ENCODE measurements around the gene NNMT.

Gene NNMT

DNA sequence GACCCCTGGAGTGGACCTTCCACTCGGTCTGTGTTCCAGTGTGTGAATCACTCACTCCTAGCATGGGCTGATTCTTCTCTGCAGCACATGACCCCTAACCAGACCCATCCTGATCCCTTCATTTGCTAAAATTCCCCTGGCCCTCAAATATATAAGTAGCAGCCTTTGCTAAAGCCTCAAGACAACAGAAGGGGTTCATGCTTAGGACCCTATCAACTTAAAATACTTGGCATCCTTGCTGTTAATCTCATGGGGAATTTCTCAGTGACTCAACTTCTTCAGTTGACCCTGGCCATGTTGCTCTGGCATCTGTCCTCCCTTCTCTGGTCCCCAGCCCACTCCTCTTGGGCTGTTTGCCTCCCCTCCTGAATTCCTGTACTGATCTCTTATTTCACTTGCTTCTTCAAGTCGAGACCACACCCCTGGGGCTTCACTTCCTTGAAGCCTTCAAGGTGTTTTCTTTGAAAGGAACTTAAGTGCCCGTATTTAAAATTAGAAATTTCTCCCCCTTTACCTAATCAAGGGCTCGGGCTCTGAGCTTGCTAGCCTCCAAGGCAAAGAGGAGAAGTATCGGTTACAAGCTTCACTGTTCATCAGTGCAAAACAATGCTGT lies 23.6 kb downstream of the NNMT start:
- Histone ChIP-seq H3K4me1 (ENCODE audit: insufficient read depth, poor library complexity, severe bottlenecking) (peaks cover 4% of the 10 kb centered on the region), H3K27me3 (ENCODE audit: insufficient read depth, poor library complexity, severe bottlenecking) (no peaks in the 10 kb centered on the region), H3K4me3 (ENCODE audit: severe bottlenecking) (no peak overlapping the region), H3K36me3 (ENCODE audit: low read depth) (peaks cover under 1% of the 10 kb centered on the region; the same call in 1 of the 2 replicates), H3K9me3 (ENCODE audit: severe bottlenecking) (no peaks in the 10 kb centered on the region), H3K27ac (ENCODE audit: poor library complexity, severe bottlenecking) (no peak overlapping the region)
- no peak for ATAC-seq (ENCODE audit: low read depth)
- no peak for DNase-seq (ENCODE audit: low spot score)
- TF ChIP-seq, protein P1, sequence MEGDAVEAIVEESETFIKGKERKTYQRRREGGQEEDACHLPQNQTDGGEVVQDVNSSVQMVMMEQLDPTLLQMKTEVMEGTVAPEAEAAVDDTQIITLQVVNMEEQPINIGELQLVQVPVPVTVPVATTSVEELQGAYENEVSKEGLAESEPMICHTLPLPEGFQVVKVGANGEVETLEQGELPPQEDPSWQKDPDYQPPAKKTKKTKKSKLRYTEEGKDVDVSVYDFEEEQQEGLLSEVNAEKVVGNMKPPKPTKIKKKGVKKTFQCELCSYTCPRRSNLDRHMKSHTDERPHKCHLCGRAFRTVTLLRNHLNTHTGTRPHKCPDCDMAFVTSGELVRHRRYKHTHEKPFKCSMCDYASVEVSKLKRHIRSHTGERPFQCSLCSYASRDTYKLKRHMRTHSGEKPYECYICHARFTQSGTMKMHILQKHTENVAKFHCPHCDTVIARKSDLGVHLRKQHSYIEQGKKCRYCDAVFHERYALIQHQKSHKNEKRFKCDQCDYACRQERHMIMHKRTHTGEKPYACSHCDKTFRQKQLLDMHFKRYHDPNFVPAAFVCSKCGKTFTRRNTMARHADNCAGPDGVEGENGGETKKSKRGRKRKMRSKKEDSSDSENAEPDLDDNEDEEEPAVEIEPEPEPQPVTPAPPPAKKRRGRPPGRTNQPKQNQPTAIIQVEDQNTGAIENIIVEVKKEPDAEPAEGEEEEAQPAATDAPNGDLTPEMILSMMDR (IDR thresholded peaks at IDR 0.05; ENCODE audit: poor library complexity, severe bottlenecking) = no peak

DNA sequence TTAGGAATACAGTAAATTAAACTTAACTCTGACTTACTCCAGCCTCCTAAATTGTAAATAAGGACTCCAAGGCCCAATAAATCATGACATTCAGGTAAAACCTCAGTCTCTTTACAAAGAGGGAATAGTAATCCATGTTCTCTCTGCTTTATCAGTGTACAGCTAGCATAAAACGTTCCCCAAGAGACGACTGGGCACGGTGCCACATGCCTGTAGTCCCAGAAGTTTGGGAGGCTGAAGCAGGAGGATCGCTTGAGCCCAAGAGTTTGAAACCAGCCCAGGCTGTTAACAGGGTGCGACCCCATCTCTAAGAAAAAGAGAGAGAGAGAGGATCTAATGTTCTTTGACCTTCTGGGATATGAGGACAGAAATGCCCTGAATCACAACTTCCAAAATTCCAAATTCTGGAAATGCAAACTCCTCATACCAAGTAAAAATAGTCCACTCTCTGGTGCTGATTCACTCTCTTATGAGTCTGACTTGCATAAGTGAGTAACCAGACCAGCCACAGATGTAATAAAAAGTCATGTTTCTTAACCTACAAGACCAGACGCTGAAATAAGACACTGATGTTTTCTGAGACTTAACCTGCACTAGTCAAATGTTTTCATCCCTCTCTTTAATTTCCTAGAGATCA lies 25.5 kb downstream of the NNMT start:
- no peak overlapping the region for H3K4me3 ChIP-seq (ENCODE audit: severe bottlenecking)
- ATAC-seq (ENCODE audit: low read depth) (peak; percentile 78), DNase-seq (ENCODE audit: low spot score) (no peak)
- peak overlapping the region; percentile 22 for H3K27ac ChIP-seq (ENCODE audit: poor library complexity, severe bottlenecking)
- TF ChIP-seq, protein P1 (IDR thresholded peaks at IDR 0.05; ENCODE audit: poor library complexity, severe bottlenecking) = no peak
- no peaks in the 10 kb centered on the region for H3K9me3 ChIP-seq (ENCODE audit: severe bottlenecking)
- H3K36me3 ChIP-seq (ENCODE audit: low read depth) = no peaks in the 10 kb centered on the region
- no peaks in the 10 kb centered on the region for H3K4me1 ChIP-seq (ENCODE audit: insufficient read depth, poor library complexity, severe bottlenecking)
- no peaks in the 10 kb centered on the region for H3K27me3 ChIP-seq (ENCODE audit: insufficient read depth, poor library complexity, severe bottlenecking)

DNA sequence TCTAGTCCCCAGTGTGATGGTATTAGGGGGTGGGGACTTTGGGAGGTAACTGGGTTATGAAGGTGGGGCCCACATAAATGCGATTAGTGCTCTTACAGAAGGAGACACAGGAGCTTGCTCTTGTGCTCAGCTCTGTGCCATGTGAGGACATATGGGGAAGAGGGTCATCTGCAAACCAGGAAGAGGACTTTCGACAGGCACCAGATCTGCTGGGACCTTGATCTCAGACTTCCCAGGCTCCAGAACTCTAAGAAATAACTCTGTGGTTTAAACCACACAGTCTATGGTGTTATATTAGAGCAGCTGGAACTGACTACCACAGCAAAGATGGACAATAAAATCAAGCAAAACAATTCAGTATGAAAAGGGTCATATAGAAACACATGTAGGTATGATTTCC lies 26.7 kb downstream of the NNMT start:
- DNase-seq (ENCODE audit: low spot score) (no peak), ATAC-seq (ENCODE audit: low read depth) (no peak)
- TF ChIP-seq, protein P1 (IDR thresholded peaks at IDR 0.05; ENCODE audit: poor library complexity, severe bottlenecking) = no peak
- Histone ChIP-seq H3K4me3 (ENCODE audit: severe bottlenecking) (no peak overlapping the region), H3K4me1 (ENCODE audit: insufficient read depth, poor library complexity, severe bottlenecking) (no peaks in the 10 kb centered on the region), H3K27ac (ENCODE audit: poor library complexity, severe bottlenecking) (no peak overlapping the region), H3K9me3 (ENCODE audit: severe bottlenecking) (no peaks in the 10 kb centered on the region), H3K36me3 (ENCODE audit: low read depth) (no peaks in the 10 kb centered on the region), H3K27me3 (ENCODE audit: insufficient read depth, poor library complexity, severe bottlenecking) (no peaks in the 10 kb centered on the region)

DNA sequence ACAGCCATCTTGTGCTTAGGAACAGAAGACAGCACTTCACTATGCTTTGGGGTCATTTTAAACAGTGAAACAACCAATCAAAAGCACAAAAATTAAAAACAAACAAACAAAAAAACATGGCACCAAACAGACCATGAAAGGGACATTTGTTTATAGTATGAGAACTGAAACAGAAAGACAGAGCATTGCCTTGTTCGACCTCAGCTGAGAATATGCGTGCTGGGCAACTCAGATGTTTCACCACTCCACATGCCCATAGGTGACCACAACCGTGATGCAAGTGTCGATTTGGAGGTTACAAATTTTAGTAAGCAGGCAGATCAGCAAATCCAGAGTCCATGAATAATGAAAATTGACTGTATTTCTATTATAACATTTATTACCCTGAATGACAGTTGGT lies 30.0 kb downstream of the NNMT start:
- peaks cover 8% of the 10 kb centered on the region for H3K9me3 ChIP-seq (ENCODE audit: severe bottlenecking)
- DNase-seq (ENCODE audit: low spot score) (no peak), ATAC-seq (ENCODE audit: low read depth) (no peak)
- H3K4me3 ChIP-seq (ENCODE audit: severe bottlenecking) = no peak overlapping the region
- H3K27ac ChIP-seq (ENCODE audit: poor library complexity, severe bottlenecking) = no peak overlapping the region
- no peaks in the 10 kb centered on the region for H3K36me3 ChIP-seq (ENCODE audit: low read depth)
- TF ChIP-seq, protein P1 (IDR thresholded peaks at IDR 0.05; ENCODE audit: poor library complexity, severe bottlenecking) = no peak
- H3K4me1 ChIP-seq (ENCODE audit: insufficient read depth, poor library complexity, severe bottlenecking) = no peaks in the 10 kb centered on the region
- peaks cover 2% of the 10 kb centered on the region for H3K27me3 ChIP-seq (ENCODE audit: insufficient read depth, poor library complexity, severe bottlenecking)

DNA sequence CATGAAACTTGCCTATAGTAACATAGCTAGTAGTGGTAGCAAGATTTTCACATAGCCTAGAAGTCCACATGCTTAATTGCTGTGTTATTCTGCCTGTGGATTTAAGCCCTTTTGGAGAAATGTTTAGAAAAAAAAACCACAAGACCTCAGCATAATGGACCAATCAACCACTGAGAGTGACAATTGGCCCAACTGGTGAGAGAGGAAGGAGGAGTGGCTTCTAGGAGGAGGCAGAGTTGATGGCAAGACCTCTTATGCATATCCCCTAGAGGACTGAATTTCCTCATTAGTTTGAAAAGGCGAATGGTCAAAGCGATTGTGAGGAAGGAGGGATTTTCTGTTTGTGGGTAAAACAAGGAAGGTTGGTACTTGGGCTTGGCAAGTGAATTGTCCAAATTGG lies 30.6 kb downstream of the NNMT start:
- TF ChIP-seq, protein P1 (IDR thresholded peaks at IDR 0.05; ENCODE audit: poor library complexity, severe bottlenecking) = no peak
- peaks cover 8% of the 10 kb centered on the region for H3K9me3 ChIP-seq (ENCODE audit: severe bottlenecking)
- no peaks in the 10 kb centered on the region for H3K4me1 ChIP-seq (ENCODE audit: insufficient read depth, poor library complexity, severe bottlenecking)
- no peaks in the 10 kb centered on the region for H3K36me3 ChIP-seq (ENCODE audit: low read depth)
- ATAC-seq (ENCODE audit: low read depth) = no peak
- no peak overlapping the region for H3K27ac ChIP-seq (ENCODE audit: poor library complexity, severe bottlenecking)
- H3K27me3 ChIP-seq (ENCODE audit: insufficient read depth, poor library complexity, severe bottlenecking) = peaks cover 3% of the 10 kb centered on the region
- DNase-seq (ENCODE audit: low spot score) = no peak
- H3K4me3 ChIP-seq (ENCODE audit: severe bottlenecking) = no peak overlapping the region

All from RWPE2 (cell line).